ENCODE results near the gene ASRGL1.
"Not testable (repeated sequence)": the region's sequence is repeated elsewhere in the genome, so short reads cannot be mapped to it uniquely, and the experiment has no call there.

Gene ASRGL1

DNA sequence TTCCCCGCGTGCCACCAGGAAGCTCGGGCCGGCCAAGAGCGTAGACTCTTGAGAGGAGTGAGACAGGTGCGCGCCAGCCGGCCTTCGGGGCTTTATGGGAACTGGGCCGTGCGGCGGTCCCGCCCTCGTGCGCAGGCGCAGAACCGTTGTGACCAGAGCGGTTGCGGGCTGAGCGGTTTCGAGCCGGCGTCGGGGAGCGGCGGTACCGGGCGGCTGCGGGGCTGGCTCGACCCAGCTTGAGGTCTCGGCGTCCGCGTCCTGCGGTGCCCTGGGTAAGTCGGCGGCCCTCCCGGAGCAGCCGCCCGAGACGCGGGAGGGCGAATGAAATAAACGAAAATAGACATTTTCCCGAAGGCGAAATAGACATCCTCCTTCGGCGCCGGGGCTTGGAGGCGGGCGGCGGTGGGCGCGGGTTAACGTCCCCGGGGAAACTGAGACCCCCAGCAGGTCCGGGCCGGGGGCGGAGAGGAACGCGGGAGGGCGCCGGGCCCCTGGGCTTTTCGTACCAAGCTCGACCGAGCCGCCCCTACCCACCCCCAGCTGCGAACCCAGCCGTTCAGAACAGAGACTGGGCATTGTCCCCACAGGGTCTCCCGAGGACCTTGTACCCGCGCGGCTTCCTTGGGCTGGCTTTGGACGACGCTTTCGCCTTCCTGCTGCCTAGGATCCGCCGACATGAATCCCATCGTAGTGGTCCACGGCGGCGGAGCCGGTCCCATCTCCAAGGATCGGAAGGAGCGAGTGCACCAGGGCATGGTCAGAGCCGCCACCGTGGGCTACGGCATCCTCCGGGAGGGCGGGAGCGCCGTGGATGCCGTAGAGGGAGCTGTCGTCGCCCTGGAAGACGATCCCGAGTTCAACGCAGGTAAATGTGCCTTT, at the start of gene ASRGL1:
Gene ASRGL1, plus strand, starts transcription at position 146 of the 879 bp plus-strand sequence. Its CDS starts 530 bp downstream, at position 676.
- no peak for FAIRE-seq

DNA sequence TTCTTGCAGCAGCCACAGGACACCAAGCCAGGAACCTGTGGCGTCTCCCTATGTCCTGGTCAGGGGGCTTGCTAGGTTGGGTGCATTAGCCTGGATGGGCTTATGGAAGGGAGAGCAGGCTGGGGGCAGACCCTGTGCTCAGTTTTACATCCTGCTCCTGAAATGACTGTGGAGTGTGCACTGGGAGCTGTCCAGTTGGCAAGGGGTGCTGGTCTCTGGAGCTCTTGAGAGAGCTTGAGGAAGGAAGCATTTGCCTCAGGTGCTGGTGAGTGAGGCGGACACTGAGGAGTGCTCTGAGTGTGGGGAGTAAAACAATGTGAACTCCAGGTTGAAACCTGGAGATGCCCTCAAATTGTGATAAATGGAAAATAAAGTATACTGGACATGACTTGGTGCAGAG, 41.7 kb upstream of the ASRGL1 start:
- no peak for FAIRE-seq

DNA sequence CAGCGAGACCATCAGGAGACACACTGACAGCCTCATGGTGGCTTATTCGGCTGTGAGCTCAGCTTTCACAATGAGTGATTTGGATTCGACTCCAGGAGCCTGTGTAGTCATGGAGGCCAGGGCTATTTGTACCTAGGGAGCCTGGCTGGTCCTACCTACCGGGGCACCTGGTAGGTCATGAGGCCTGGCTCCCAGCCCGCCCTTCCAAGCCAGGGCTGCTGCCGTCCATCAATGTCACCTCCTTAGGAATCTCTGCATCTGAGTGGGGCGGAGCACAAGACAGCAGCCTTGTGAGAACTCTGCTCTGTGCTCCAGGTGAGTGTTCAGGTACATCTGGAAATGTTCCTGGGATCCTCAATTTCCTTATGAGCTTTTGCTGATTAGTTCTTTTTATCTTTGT, 38.3 kb upstream of the ASRGL1 start, which contains the start of gene SCGB1D4:
Gene SCGB1D4, minus strand, starts transcription at position 101 of the 400 bp plus-strand sequence. Its CDS starts 65 bp downstream, at position 36.
- no peak for FAIRE-seq

DNA sequence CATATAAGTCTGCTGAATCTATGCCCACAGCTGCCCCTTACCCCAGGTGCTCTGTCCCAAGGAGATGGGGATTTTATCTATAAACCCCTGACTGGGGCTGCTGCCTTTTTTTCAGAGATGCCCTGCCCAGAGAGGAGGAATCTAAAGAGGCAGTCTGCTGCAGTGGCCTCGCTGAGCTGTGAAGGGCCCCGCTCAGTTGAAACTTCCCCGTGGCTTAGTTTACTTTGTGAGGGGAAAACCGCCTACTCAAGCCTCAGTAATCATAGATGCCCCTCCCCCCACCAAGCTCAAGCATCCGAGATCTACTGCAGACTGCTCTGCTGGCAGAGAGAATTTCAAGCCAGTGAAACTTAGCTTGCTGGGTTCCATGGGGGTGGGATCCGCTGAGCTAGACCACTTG, 31.0 kb upstream of the ASRGL1 start:
- FAIRE-seq: no peak

DNA sequence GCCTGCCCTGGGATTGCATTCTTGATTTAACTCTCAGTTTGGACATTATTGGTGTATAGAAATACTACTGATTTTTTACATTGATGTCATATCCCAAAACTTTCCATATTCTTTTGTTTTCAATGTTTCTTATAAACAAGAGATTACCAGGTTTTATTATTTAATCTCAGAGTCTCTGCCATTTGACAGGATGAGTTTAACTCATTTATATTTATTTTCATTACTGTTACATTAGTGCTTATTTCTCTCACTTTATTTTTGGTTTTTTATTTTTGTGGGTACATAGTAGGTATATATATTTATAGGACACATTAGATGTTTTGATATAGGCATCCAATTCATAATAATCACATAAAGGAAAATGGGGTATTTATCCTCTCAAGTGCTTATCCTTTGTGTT, 29.3 kb upstream of the ASRGL1 start:
- FAIRE-seq: no peak

DNA sequence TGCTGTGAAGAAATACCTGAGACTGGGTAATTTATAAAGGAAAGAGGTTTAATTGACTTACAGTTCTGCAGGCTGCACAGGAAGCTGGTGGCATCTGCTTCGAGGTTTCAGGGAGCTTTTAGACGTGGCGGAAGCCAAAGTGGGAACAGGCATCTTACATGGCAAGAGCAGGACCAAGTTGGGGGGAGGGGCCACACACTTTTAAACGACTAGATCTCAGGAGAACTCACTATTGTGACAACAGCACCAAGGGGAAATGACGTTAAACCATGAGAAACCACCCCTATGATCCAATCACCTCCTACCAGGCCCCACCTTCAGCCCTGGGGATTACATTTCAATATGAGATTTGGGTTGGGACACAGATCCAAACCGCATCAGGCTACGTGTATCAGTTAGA, 27.3 kb upstream of the ASRGL1 start:
- no peak for FAIRE-seq

DNA sequence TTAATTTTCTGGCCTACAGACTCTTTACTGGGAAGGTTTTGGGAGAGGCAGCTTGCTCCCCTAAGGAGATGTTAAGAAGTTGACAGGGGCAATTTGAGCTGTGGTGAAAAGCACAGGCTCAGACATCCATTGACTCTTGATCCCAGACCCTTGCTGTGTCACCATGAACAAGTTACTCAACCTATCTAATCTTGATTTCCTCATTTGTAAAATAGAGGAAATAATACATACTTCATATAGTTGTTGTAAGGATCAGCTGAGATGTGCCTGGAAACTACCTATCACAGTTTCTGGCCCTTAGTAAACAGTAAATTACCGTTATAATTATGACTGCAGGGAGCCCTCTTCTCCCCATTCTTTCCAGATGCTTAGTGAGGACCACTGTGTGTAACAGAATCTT, 21.8 kb upstream of the ASRGL1 start:
- FAIRE-seq: no peak

DNA sequence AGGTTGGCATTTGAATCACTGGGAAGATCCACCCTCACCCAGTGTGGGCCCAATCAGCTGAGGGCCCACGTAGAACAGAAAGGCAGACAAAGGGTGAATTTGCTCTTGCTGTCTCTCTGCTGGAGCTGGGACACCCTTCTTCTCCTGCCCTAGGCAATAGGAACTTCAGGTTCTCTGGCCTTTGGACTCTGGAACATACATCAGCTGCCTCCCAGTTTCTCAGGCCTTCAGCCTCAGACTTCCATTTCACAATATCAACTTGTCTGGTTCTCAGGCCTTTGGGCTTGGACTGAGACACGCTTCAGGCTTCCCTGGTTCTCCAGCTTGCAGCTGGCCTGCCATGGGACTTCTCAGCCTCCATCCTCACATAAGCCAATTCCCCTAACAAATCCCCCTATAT, 14.7 kb upstream of the ASRGL1 start:
- FAIRE-seq: no peak

DNA sequence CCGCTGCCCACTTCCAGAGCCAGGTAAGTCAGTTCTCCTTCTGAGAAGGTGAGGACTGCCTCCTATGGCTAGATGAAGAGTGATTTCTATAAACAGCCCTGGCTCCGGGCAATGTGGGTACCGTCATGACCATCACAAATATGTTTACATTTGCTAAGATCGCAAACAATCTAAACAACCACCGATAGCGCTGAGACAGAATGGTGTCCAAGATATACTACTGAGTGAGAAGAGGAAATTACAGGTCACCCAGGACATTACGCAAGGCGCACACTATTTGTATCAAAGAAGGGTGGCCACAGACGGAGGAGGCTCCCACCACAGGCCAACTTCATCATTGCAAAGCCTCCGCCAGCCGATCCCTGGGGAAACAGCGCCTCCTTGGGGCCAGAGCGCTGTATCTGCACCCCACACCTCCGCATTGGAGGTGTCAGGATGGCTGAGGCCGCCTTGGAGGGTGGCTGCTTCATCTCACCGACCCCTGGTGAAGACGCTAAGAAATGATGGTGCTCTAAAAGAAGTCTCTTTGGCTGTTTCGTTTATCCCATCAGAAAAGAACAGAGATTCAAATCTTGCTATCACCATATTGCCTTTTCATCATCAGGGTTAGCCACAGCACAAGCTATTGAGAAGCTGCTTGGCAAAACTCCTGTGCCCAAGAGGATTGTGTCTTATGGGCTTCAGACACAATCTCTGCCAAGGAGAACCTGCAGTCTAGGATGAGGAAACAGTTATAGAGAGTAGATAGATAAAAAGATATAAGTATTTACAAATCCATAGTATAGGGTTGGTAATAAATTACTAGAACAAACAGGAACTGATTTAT, 12.3 kb upstream of the ASRGL1 start:
- FAIRE-seq: no peak

DNA sequence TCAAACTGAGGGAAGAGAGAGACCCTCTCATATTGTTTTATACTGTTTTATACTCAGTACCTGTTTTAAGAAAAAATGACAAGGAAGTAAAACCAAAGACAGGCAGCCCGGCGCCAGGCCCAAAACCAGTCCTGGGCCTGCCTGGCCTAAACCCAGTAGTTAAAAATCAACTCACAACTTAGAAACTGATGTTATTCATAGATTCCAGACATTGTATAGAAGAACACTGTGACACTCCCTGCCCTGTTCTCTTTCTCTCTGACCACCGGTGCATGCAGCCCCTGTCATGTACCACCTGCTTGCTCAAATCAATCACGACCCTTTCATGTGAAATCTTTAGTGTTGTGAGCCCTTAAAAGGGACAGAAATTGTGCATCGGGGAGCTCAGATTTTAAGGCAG, 11.5 kb upstream of the ASRGL1 start:
- FAIRE-seq: not testable (repeated sequence)

DNA sequence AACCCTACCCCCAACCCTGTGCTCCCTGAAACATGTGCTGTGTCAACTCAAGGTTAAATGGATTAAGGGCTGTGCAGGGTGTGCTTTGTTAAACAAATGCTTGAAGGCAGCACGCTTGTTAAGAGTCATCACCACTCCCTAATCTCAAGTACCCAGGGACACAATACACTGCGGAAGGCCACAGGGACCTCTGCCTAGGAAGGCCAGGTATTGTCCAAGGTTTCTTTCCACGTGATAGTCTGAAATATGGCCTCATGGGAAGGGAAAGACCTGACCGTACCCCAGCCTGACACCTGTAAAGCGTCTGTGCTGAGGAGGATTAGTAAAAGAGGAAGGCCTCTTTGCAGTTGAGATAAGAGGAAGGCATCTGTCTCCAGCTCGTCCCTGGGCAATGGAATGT, 10.5 kb upstream of the ASRGL1 start:
- FAIRE-seq: not testable (repeated sequence)

DNA sequence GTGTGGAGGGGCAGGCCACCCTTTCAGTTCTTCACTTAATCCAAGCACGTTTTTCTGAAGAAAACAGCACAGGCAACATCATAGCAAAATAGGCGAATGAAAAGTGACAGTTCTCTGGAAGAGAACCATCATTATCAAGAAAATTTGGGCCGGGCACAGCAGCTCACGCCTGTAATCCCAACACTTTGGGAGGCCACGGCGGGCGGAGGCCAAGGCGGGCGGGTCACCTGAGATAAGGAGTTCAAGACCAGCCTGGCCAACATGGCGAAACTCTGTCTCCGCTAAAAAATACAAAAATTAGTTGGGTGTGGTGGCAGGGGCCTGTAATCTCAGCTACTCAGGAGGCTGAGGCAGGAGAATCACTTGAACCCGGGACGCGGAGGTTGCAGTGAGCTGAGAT, 9.7 kb upstream of the ASRGL1 start:
- FAIRE-seq: not testable (repeated sequence)

DNA sequence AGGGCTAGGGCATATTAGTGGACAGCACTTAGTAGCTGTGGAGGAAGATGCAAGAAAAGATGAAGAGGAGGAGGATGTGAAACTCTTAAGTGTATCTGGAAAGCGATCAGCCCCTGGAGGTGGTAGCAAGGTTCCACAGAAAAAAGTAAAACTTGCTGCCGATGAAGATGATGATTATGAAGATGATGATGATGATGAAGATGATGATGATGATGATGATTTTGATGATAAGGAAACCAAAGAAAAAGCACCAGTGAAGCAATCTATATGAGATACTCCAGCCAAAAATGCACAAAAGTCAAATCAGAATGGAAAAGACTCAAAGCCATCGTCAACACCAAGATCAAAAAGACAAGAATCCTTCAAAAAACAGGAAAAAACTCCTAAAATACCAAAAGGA, 6.0 kb upstream of the ASRGL1 start:
- FAIRE-seq: not testable (repeated sequence)

DNA sequence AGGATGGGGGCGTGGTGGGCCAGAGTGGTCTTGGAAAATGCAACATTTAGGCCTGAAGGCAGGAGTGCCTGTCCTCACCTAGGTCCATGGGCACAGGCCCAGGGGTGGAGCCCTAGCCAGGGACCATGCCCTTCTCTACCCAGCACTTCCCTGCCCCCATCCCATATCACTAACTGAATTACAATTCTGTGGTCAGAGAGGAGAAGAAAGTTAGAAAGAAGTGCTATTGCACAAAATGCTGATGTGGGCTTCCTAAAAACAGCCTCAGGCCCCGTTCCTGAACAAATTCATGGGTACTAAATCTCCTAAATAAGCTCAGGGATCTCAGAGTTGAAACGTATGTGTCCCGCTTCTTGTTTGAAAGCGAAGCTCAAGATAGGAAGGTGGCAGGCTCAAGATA, 3.5 kb upstream of the ASRGL1 start:
- no peak for FAIRE-seq

DNA sequence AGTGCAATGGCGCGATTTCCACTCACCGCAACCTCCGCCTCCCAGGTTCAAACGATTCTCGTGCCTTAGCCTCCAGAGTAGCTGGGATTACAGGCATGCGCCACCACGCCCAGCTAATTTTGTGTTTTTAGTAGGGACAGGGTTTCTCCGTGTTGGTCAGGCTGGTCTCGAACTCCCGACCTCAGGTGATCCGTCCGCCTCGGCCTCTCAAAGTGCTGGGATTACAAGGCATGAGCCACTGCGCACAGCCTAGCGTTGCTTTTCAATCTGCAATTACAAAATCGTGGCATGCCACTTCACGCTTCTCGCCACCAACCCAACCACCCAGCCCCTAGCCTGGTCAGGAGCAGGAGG, 322 bp upstream of the ASRGL1 start:
- not testable (repeated sequence) for FAIRE-seq

DNA sequence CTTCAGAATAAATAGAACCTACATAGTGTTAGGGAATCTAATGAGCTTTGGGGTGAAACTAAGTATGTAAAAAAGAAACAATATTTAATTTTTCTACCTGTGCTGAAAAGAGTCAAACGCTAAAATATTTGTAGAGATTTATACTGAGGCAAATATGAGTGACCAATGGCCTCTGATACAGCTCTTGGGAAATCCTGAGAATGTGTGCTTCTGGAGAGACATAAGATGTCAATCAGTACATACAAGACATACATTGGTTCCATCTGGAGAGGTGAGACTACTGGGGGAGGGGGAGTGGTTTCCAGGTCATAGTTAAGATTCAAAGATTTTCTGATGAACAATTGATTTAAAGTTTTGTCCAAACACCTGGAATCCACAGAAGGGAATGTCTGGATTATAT, 970 bp downstream of the ASRGL1 start:
- FAIRE-seq: no peak

DNA sequence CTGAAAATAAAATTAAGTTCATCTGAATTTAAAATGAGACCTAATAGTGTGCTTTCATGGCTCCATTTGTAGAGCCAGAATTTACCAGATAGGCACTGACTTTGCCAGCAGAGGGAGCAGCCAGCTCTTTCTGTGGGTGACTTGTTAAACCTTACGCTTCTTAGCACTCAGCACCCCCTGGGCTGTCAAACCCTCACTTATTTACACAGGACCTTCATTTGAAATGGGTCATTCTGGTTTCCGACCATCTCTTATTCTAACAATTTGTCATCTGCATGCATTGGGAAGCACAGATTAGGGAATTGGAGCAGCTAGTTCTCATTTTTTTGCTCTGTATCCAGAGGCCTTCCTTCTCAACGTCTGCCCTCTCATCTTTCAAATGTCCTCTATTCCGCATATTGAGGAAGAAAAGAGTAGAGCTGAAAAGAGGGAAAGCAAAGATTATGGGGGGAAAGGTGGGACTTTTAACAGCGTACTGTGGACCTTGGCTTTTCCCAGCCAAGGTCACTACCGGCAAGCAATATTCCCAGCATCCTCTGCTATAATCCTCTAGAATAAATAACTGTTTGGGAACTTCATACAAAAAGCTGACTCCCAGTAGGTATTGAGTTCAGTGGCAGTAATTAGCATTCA, 3.1 kb downstream of the ASRGL1 start:
- FAIRE-seq: no peak

DNA sequence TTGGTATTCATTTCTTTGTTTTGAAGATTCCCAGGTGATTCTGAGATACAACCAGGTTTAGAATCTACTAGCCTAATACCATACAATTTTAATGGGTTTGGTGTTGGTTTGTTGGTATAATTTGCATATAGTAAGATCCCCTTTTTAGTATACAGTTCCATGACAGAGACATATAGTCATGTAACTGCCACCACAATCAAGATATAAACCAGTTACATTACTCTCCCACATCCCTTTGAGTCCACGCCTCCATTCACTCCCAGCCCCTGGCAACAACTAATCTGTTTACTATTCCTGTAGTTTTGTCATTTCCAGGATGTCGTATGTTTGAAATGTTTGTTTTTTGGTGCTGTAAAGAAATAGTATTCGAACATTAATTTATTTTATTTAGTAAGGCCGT, 4.3 kb downstream of the ASRGL1 start:
- no peak for FAIRE-seq

DNA sequence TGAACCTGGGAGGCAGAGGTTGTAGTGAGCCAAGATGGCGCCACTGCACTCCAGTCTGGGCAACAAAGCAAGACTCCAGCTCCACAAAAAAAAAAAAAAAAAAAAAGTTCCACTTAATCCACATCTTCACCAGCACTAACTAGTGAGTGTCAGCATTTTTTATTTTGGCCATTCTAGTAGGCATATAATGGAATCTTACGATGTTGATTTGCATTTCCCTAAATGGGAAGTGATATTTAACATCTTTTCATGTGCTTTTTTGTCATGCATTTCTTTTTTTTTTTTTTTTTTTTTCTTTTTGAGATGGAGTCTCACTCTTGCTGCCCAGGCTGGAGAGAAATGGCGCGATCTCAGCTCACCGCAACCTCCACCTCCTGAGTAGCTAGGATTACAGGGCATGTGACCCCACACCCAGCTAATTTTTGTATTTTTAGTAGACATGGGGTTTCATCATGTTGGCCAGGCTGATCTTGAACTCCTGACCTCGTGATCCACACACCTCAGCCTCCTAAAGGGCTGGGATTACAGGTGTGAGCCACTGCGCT, 6.5 kb downstream of the ASRGL1 start:
- not testable (repeated sequence) for FAIRE-seq

DNA sequence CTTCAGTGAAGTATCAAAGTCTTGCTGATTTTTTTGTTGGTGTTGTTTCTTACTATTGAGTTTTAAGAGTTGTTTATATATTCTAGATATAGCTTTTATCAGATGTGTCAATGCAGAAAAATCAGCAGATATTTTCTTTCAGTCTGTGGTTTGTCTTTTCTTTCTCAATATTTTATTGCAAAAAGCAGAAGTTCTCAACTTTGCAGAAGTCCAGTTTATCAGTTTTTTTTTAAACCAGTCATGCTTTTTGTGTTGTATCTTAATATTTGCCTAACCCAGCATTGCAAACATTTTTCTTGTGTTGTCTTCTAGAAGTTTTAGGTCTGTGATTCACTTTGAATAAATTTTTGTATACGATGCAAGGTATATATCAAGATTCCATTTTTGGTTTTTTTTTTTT, 7.0 kb downstream of the ASRGL1 start:
- FAIRE-seq: no peak

DNA sequence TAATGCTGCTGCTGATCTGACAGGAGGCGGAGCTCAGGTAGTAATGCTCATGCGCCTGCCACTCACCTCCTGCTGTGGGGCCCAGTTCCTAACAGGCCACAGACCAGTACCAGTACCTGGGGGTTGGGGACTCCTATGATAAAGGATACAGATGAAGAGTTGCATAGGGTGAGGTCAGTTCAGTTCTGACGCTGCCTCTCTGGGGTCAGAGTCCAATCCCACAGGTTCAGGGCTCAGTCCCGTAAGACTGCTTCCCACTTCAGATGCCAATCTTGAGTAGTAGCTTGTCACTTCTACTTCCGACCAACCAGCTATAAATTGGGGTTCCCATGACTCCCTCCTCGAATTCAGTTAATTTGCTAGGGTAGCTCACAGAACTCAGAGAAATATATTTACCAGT, 8.6 kb downstream of the ASRGL1 start:
- FAIRE-seq: no peak

DNA sequence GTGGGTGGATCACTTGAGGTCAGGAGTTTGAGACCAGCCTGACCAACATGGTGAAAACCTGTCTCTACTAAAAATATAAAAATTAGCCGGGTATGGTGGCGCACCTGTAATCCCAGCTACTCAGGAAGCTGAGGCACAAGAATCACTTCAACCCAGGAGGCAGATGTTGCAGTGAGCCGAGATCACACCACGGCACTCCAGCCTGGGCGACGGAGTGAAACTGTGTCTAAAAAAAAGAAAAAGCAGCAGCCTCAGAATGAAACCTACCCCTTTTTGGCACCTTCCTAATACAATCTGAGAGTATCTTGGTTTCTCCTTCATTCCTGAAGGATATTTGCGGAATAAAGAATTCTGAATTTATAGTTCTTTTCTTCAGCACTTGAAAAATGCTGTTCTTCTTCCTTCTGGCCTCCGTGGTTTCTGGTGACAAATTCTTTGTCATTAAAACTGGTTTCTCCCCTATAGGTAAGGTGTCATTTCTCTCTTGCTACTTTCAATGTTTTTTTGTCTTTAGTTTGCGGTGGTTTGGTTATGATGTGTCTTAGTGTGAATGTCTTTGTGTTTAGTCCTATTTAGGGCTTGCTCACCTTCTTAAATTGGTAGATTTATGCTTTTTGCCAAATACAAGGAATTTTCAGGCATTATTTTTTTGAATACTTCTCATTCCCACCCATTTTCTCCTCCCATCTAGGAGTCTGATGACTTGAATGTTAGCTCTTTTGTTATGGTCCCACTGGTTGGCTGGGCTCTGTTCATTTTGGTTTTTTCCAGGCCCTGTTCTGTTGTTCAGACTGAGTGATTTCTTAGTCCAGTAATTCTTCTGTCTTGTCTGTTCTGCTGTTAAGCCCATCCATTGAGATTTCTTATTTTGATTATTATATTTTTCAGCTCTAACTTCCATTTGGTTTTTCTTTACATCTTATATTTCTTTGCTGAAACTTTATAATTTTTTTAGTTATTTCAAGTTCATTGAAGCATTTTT, 15.4 kb downstream of the ASRGL1 start:
- FAIRE-seq: no peak
